Daoy (cell line): ENCODE measurements around the gene CLCNKB. TPM values are rescaled to one million over a fixed set of nuclear protein-coding genes. Genes with fewer than 3 reads are reported as not detected.
"Not testable (repeated sequence)": the region's sequence is repeated elsewhere in the genome, so short reads cannot be mapped to it uniquely, and the experiment has no call there.

Experiments
- DNase-seq: peaks from one replicate; pipeline ENCODE4 v3.0.0-alpha.2; 2015; ENCODE audit warnings: low read depth
- total RNA-seq: library from RNA; depleted of rRNA; stranded (reverse); fragments of >200 nt; shearing (Covaris generic); gene quantifications from 2 replicates; pipeline ENCODE4 v1.2.3, GENCODE V29; 2014

Gene CLCNKB
- total RNA-seq, 1 experiment from 2014 or later = 0.11 TPM

DNA sequence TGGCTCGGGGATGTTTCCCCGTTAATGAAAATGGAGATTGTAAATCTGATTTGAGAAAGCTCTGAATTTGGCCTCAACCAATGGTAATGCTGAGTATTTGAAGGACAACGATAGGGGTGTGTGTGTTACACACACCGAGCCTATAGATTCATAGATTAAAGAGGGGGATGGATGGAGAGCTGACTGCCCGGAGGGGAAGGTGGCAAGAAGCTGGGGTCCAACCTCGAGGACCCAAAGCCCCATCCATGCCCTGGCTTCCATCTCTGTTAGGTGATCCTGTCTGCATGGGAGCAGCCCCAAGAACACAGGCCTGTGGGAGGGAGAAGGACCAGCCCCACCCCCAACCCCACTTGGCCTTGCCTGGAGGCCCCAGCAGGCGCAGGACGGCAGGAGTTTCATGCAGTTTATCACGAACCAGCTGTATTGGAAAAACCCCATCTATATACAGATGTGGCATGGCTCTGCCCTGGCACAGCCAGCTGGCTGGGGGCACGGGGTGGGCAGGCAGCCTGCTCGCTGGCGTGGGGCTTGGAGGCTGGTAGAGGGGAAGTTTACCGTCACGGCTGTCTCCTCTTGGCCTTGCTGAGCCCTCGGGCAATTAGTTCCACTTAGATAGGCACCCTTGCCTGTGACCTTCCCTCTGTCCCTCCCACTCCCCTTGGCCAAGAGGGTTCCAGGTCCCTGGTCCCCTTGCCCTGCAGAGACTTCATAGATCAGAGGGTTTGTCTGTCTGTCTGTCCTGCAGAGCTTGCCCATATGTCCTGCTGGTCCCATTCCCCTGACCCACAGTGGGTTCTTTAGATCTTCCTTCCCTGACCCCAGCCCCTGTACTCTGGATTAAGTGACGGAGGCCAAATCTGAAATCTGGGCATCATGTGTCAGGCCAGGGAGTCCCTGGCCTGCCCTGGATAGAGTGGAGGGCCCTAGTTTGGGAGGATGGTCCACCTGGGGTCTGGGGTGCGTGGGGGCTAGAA, 28.8 kb upstream of the CLCNKB start:
- no peak for DNase-seq

DNA sequence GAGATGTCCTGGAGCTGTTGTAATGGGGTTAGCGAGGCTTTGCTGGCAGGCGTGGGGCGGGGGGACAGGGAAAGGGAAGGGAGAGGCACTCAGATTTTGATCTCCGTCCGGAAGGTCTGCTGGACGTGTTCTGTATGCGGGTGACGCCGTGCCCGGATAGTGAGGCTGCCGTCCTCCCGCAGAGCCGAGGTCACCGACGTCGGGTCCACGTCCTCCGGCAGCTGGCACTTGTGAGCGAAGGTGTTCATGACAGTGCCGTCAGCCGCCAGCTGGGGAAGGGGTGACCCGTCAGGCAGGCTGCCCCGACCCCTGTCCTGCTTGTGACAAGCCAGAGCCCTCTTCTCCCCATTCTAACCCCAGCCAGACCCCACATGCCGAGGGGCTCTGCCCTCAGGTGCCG, 28.1 kb upstream of the CLCNKB start:
- no peak for DNase-seq

DNA sequence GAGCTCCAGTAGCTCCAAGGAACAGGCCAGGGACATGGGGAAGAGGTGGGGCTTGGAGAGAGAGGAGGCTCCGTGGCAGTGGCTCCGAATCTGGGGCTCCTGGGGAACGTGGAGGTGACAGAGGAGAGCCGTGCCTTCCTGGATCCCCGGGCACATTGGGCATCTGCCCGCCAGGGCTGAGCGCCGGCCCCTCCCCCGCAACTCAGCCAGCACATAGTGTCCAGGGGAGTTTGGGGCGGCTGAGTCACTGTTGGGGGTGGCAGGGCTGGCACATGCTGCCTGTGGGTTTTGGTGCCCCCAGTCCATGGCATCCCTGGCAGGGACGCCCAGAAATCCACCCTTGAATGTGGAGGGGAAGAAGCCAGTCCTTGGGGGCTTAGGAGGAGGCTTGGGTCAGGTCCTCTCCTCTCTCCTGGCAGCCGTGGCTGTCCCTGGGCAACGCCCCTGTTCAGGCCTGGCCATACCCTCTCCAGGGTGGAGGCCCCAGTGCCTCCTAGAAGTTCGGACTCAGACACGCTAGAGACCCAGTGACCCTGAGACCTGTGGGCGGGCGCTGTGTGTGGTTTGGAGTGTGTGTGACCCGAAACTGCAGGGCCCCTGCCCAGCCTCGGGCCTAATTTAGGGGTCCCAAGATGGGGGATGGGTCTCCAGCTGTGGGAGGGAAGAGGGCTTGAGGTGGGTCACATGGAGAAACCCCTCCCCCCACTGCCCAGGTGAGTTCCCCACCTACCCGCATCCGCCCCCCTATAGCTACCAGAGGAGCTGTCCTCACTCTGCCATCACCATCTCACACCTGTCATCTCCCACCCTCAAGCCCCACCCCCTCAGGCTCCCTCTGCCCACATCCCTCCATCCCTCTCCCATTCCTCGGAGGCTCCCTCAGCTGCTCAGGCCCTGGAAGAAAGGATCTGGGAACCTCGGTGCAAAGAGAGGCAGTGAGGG, 27.4 kb upstream of the CLCNKB start:
- DNase-seq = peak; percentile 56

DNA sequence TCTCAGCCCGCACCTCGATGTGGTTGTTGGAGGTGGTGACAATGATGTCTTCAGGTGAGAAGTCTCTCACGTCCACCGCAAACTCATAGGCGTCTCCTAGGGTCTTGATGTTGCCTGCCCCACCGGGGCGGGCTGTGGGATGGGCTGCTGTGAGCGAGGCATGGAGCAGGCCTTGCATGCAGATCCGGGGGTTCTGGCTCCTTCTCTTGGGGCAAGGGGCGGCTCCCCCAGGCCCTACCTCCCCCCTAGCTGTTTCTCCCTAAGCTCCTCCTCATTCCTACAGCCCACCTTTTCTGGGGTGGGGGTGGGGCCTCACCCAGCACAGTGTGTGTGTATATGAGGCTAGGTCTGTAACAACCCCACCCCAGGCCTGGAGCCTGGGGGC, 26.5 kb upstream of the CLCNKB start:
- DNase-seq = no peak

GRCh38 chr1:16017461-16018303, 25.9 kb upstream of the CLCNKB start, which contains the start of gene HSPB7:
Gene HSPB7, minus strand, starts transcription at chr1:16018043. Its CDS starts 80 bp downstream, at chr1:16017963.
- no peak for DNase-seq

DNA sequence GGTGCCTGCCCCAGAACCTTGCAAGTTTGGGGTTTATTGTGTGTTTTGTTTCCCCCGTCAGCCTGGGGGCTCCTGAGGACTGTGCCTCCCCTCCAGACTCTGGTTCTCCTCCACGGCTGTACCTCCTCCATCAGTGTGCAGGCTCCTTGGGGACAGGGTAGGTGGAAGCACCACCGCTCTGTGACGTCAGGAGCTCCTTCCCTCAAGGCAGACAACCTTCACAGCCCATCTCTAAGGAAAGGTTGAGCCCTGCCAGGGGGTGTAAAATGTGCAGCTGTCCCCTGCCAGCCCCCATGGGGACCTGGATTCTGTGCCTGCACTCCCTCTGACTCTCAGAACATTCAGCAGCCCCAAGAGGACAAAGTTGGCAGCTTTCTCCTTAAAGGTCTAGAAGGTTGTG, 25.3 kb upstream of the CLCNKB start:
- no peak for DNase-seq

DNA sequence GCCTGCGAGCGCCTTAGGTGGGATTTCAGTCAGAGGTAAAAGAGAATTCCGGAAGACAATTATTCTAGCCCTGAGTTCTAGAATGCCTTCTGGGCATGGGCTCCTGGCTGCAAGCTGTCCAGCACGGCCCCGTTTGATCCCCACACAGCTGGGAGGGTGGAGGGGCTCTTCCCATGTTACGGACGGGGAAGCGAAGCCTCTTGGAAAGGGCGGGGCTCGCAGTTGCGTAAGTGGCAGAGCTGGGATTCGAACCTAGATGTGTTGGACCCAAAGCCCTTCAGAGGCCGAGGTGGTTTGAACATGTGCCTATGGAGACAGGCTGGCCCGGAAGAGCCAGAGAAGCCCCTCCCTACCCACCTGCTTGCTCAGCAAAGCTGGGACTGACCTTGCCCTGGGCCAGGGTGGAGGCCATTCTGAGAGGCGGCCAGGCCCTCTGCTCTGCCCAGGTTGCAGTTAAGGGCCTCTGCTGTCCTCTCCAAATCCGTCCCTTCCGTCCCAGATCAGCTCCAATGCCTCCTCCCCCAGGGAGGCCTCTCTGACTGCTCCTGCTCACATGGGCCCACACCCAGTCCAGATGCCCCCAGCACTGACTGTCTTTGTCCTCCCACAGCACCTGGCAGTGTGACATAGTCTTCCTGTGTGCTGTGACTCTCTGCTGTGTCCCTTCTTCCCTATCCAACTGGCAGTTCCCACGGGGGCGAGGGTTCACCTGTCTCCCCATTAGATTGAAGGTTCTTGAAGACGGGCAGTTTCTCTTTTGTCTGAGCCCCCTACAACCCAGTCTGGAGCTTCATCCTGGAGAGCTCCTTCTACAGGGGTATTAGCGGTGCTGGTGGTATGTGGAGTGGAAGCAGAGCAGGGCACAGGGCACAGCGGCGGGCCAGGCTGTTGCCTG, 24.6 kb upstream of the CLCNKB start:
- no peak for DNase-seq

DNA sequence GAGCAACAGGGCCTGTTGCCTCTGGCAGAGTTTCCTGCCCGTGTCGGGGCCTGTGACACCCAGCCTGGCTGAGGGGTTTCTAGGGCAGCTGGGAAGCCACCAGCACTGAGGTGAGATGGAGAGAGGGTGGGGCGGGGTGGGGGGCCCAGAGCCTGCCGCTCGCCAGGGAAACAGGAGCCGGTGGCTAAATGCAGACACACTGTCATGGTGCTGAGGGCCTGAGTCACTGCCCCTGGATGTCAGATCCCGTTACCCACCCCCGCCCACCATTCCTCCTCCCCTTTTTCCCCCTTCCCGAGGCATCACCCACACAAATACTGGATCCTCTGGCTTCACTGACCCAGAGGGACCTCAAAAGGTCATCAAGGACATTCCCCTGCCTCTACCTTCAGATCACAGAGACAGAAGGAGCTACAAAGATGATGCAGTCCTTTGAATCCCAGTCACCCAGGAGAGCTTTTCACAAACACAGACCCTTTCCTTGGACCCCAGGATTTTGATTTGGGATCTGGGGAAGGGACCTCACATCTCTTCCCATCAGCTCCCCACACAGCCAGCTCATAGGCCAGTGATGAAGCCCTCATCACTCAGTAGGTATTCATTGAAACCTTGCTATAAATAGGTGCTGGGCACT, 23.8 kb upstream of the CLCNKB start:
- DNase-seq = peak; percentile 87

GRCh38 chr1:16020325-16020724, 23.3 kb upstream of the CLCNKB start:
- DNase-seq = no peak

GRCh38 chr1:16020878-16021277, 22.7 kb upstream of the CLCNKB start:
- DNase-seq = not testable (repeated sequence)

DNA sequence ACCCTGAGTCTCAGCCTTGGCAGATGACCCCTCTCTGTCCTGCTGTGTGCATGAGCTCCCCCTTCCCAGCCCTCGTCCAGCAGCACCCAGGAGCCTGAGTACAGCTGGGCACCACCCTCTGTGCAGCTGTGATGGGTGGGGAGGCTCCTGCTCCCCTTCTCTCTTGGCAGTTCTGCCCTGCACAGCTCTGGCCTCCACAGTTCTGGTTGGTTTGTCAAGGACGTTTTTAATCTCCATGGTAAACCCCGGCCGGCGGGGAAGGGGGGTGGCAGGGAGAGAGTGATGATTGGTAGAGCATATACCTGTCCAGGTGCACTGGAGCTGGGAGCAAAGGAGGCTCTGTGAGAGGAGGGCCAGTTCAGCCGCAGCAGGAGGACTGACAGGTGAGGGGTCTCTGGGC, 21.9 kb upstream of the CLCNKB start, which contains the start of gene CLCNKA:
Gene CLCNKA (plus strand): TSS at position 356 of the 400 bp plus-strand sequence. CDS start 584 bp downstream, outside the sequence.
- DNase-seq = no peak

DNA sequence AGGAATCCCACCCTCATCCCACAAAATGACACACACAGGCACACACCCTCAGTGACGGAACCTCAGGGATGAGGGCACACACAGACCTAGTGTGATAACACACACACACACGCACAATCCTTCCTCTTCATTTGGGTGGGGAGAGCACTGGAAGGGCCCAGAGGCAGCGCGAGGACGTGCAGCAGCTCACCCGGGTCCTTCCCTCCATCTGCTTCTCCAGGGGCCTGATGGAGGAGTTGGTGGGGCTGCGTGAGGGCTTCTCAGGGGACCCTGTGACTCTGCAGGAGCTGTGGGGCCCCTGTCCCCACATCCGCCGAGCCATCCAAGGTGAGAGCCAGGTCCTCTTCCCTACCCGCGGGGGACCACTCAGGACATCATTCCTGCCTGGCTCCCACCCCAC, 21.2 kb upstream of the CLCNKB start:
- DNase-seq = no peak

- no peak for DNase-seq
Observed at GRCh38 chr1:16023050-16023653, 20.4 kb upstream of the CLCNKB start.

- not testable (repeated sequence) for DNase-seq
Observed at GRCh38 chr1:16026302-16026701, 17.3 kb upstream of the CLCNKB start.

GRCh38 chr1:16026723-16027484, 16.7 kb upstream of the CLCNKB start:
- DNase-seq = peak; percentile 37

DNA sequence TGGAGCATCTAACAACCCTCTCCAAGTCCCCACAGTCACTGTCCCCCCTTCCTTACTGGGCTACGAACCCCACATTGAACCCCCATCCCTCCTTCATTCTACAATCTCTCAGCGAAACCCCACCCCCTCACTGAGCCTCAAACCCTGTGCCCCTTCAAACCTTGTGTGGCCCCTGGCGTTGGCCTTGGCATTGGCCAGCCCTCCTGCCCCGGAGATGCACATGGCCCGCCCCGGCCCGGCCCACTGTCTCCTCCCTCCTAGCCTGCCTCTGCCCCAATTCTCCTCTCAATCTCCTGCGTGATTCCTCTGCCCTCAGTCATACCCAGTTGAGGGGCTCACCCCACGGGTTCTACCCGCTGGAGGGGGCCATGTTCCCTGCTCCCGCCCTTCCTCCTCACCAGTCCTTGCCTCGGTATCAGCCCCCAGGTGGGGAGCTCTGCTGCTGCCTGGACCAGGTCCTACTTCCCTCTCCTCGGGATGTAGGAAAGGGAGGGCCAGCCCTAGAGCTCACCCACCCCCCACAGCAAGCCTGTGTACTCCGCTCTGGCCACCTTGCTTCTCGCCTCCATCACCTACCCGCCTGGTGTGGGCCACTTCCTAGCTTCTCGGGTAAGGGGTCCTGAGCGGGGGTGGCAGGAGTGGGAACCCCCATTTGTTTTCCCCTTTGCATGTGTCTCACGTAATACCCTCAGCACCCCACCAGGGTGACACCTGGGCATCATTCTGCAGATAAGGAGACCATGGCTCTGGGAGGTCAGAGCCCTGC, 15.2 kb upstream of the CLCNKB start:
- no peak for DNase-seq

- DNase-seq = not testable (repeated sequence)
Observed at GRCh38 chr1:16029003-16029268, 14.6 kb upstream of the CLCNKB start.

DNA sequence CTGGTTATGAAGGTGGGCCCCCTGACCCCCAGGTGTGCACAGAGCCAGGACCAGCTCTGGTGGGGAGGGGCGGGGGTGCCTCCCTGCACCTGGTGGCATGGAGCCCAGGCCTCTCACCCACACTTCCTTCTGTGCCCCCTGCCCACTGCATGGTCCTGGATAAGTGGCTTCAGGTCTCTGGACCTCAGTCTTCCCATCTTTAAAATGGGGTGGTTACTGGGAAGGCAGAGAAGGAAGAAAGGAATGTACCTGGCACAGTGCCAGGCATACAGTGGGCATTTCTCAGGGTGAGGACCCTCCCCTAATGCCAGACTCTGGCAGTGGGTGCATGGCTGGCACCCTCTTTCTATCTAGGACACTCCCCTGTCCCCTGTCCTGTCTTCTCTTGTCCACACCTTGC, 14.3 kb upstream of the CLCNKB start:
- no peak for DNase-seq
